ENCODE measurements around the gene KRABD2.

The KRABD2 gene

GRCh38 chr17:8359769-8360168 is 16.7 kb downstream of the KRABD2 start (continued):
- TF ChIP-seq CTCF (conservative IDR thresholded peaks at IDR 0.05; ENCODE audit: low read depth in 2 of 2): no peak
- TF ChIP-seq STAT1 (IDR thresholded peaks at IDR 0.05; ENCODE audit: unreplicated experiment): no peak
- no peak for TF ChIP-seq CREB1 (CRISPR knock-in tag; IDR thresholded peaks at IDR 0.05; ENCODE audit: low read depth)
- TF ChIP-seq ZNF114 (CRISPR knock-in tag; IDR thresholded peaks at IDR 0.05): no peak
- no peak for TF ChIP-seq EZH2phosphoT487 (IDR thresholded peaks at IDR 0.05; ENCODE audit: unreplicated experiment)
- TF ChIP-seq, protein P1, sequence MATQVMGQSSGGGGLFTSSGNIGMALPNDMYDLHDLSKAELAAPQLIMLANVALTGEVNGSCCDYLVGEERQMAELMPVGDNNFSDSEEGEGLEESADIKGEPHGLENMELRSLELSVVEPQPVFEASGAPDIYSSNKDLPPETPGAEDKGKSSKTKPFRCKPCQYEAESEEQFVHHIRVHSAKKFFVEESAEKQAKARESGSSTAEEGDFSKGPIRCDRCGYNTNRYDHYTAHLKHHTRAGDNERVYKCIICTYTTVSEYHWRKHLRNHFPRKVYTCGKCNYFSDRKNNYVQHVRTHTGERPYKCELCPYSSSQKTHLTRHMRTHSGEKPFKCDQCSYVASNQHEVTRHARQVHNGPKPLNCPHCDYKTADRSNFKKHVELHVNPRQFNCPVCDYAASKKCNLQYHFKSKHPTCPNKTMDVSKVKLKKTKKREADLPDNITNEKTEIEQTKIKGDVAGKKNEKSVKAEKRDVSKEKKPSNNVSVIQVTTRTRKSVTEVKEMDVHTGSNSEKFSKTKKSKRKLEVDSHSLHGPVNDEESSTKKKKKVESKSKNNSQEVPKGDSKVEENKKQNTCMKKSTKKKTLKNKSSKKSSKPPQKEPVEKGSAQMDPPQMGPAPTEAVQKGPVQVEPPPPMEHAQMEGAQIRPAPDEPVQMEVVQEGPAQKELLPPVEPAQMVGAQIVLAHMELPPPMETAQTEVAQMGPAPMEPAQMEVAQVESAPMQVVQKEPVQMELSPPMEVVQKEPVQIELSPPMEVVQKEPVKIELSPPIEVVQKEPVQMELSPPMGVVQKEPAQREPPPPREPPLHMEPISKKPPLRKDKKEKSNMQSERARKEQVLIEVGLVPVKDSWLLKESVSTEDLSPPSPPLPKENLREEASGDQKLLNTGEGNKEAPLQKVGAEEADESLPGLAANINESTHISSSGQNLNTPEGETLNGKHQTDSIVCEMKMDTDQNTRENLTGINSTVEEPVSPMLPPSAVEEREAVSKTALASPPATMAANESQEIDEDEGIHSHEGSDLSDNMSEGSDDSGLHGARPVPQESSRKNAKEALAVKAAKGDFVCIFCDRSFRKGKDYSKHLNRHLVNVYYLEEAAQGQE (IDR thresholded peaks at IDR 0.05; ENCODE audit: unreplicated experiment): no peak
- TF ChIP-seq ZNF331 (CRISPR knock-in tag; IDR thresholded peaks at IDR 0.05; ENCODE audit: low read depth): no peak
- TF ChIP-seq JUNB (IDR thresholded peaks at IDR 0.05; ENCODE audit: unreplicated experiment): no peak

GRCh38 chr17:8357910-8358309 is 18.6 kb downstream of the KRABD2 start:
- no peak overlapping the region for H2AFZ ChIP-seq
- H3K4me2 ChIP-seq: no peak overlapping the region
- no peaks in the 10 kb centered on the region; the same call in 1 of the 2 replicates for H3F3A ChIP-seq (replicated peaks; ENCODE audit: low read depth)
- peaks cover 5% of the 10 kb centered on the region; the same call in 1 of the 2 replicates for H3K9me2 ChIP-seq (ENCODE audit: insufficient read depth)
- ATAC-seq: no peak
- H3K27ac ChIP-seq (ENCODE audit: low read depth): no peak overlapping the region
- DNase-seq (ENCODE audit: low spot score): no peak
- no peaks in the 10 kb centered on the region for H4K20me1 ChIP-seq (replicated peaks; ENCODE audit: insufficient read depth)
- H3K4me1 ChIP-seq (ENCODE audit: insufficient read depth): peaks cover 27% of the 10 kb centered on the region
- Mint-ChIP-seq H3K27me3 (ENCODE audit: insufficient read depth, low read depth, poor library complexity) (peaks cover 8% of the 10 kb centered on the region), H3K27ac (no peak overlapping the region), H3K4me3 (no peak overlapping the region), H3K9me3 (no peaks in the 10 kb centered on the region; the same call in 2 of the 3 replicates), H3K36me3 (ENCODE audit: low read depth) (no peaks in the 10 kb centered on the region), H3K4me1 (peaks cover 25% of the 10 kb centered on the region)
- H3K36me3 ChIP-seq (ENCODE audit: insufficient read depth): no peaks in the 10 kb centered on the region
- no peaks in the 10 kb centered on the region for H3K79me2 ChIP-seq (replicated peaks; ENCODE audit: insufficient read depth)
- no peaks in the 10 kb centered on the region for H3K27me3 ChIP-seq (ENCODE audit: insufficient read depth)
- H3K4me3 ChIP-seq: no peak overlapping the region
- no peak for TF ChIP-seq STAT1 (IDR thresholded peaks at IDR 0.05; ENCODE audit: unreplicated experiment)
- TF ChIP-seq, protein P2, sequence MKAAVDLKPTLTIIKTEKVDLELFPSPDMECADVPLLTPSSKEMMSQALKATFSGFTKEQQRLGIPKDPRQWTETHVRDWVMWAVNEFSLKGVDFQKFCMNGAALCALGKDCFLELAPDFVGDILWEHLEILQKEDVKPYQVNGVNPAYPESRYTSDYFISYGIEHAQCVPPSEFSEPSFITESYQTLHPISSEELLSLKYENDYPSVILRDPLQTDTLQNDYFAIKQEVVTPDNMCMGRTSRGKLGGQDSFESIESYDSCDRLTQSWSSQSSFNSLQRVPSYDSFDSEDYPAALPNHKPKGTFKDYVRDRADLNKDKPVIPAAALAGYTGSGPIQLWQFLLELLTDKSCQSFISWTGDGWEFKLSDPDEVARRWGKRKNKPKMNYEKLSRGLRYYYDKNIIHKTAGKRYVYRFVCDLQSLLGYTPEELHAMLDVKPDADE (IDR thresholded peaks at IDR 0.05): no peak
- no peak for TF ChIP-seq EZH2 (IDR thresholded peaks at IDR 0.05; ENCODE audit: low read depth, unreplicated experiment)
- TF ChIP-seq POLR2AphosphoS5 (IDR thresholded peaks at IDR 0.05; ENCODE audit: low read depth): no peak
- TF ChIP-seq, protein P1 (IDR thresholded peaks at IDR 0.05; ENCODE audit: unreplicated experiment): no peak
- no peak for TF ChIP-seq JUNB (IDR thresholded peaks at IDR 0.05; ENCODE audit: unreplicated experiment)
- TF ChIP-seq EZH2phosphoT487 (IDR thresholded peaks at IDR 0.05; ENCODE audit: unreplicated experiment): no peak
- no peak for TF ChIP-seq ZNF331 (CRISPR knock-in tag; IDR thresholded peaks at IDR 0.05; ENCODE audit: low read depth)
- no peak for TF ChIP-seq ZNF114 (CRISPR knock-in tag; IDR thresholded peaks at IDR 0.05)
- no peak for TF ChIP-seq CREB1 (CRISPR knock-in tag; IDR thresholded peaks at IDR 0.05; ENCODE audit: low read depth)

All from GM23338 (cell line).